A673 (cell line): ENCODE results near the gene PSME3IP1. TPM values are rescaled to one million over a fixed set of nuclear protein-coding genes. Genes with fewer than 3 reads are reported as not detected.

Experiments used
- BruUV-seq: library from RNA; stranded (reverse); fragments of 400-500 nt; replicated peaks from 2 replicates; lab custom pipeline; 2021; lab: Mats Ljungman, UMichigan
- CTCF ChIA-PET: fragments of 300-600 bp; sonication (Branson Sonifier 250); formaldehyde crosslinking; loops from one replicate; lab custom pipeline; 2022; ENCODE audit warnings: antibody characterized with exemption; lab: Charles Lee
- POLR2A ChIA-PET: fragments of 300-600 bp; sonication (Branson Sonifier 250); formaldehyde crosslinking; loops from one replicate; lab custom pipeline; 2022; ENCODE audit warnings: antibody characterized with exemption; ENCODE audit not compliant: low non-redundant PET; lab: Charles Lee
- DNase-seq: peaks from one replicate; pipeline ENCODE4 v3.0.0-alpha.2; 2015; ENCODE audit warnings: low spot score
- H3K27ac ChIP-seq: fragments of 200-600 bp; sonication (generic); 2 replicates; pipeline ENCODE4 v1.5.1; 2016; ENCODE audit warnings: mixed run types, low read depth, mild to moderate bottlenecking, mixed read lengths, antibody characterized with exemption, low read length; ENCODE audit not compliant: poor library complexity, severe bottlenecking
- H3K27me3 ChIP-seq: fragments of 200-600 bp; sonication (generic); replicated peaks from 2 replicates; pipeline ENCODE4 v1.6.1; 2017; ENCODE audit warnings: mixed run types, low read depth, mild to moderate bottlenecking, mixed read lengths, antibody characterized with exemption, low read length; ENCODE audit not compliant: insufficient read depth, poor library complexity
- H3K36me3 ChIP-seq: fragments of 200-600 bp; sonication (generic); 2 replicates; pipeline ENCODE4 v1.6.1; 2016; ENCODE audit warnings: mixed run types, mild to moderate bottlenecking, mixed read lengths, antibody characterized with exemption, low read length; ENCODE audit not compliant: insufficient read depth, poor library complexity, severe bottlenecking
- H3K4me1 ChIP-seq: fragments of 200-600 bp; sonication (generic); 2 replicates; pipeline ENCODE4 v1.6.1; 2017; ENCODE audit warnings: mixed run types, mild to moderate bottlenecking, mixed read lengths, antibody characterized with exemption, low read length; ENCODE audit not compliant: insufficient read depth, poor library complexity, severe bottlenecking
- H3K4me3 ChIP-seq: fragments of 200-600 bp; sonication (generic); 2 replicates; pipeline ENCODE4 v1.5.1; 2016; ENCODE audit warnings: low read depth, mixed run types, mild to moderate bottlenecking, mixed read lengths, low read length; ENCODE audit not compliant: poor library complexity, severe bottlenecking
- H3K9me3 ChIP-seq: fragments of 200-600 bp; sonication (generic); 2 replicates; pipeline ENCODE4 v1.6.1; 2016; ENCODE audit warnings: mixed run types, low read depth, mild to moderate bottlenecking, mixed read lengths, antibody characterized with exemption, low read length; ENCODE audit not compliant: poor library complexity, severe bottlenecking
- CTCF ChIP-seq: fragments of 300-800, 200-600 bp; sonication (generic); conservative IDR thresholded peaks from 2 replicates; pipeline ENCODE4 v1.5.1; 2017; ENCODE audit warnings: low read depth, mild to moderate bottlenecking, antibody characterized with exemption, low read length, moderate library complexity, mixed read lengths
- EZH2 ChIP-seq: fragments of 200-600 bp; sonication (generic); IDR thresholded peaks from 2 replicates; pipeline ENCODE4 v1.6.1; 2017; ENCODE audit warnings: borderline replicate concordance, low read depth, mild to moderate bottlenecking, mixed read lengths, antibody characterized with exemption, low read length; ENCODE audit not compliant: poor library complexity, severe bottlenecking
- intact Hi-C: fragments of 100-400 bp; cut with micrococcal nuclease; formaldehyde crosslinking; loops from one replicate; pipeline ENCODE4 v1.10.0; 2022; ENCODE audit not compliant: unreplicated experiment
- total RNA-seq: library from RNA; stranded (reverse); gene quantifications from 2 replicates; pipeline ENCODE4 v1.2.3, GENCODE V29; 2021

Gene PSME3IP1
- total RNA-seq, 1 experiment from 2014 or later, result 128 TPM

- H3K9me3 ChIP-seq, result no peaks in the 10 kb centered on the region
- BruUV-seq, result no TSS peak
- no peaks in the 10 kb centered on the region for H3K27me3 ChIP-seq
- no peak for TF ChIP-seq CTCF
- TF ChIP-seq EZH2, result no peak
- DNase-seq, result no peak
- intact Hi-C loops, result no loop called here
- CTCF ChIA-PET, result no interaction called here
- no peak overlapping the region for H3K27ac ChIP-seq
- H3K4me3 ChIP-seq, result no peak overlapping the region
- POLR2A ChIA-PET, result interaction anchor here (0.7 kb wide), 2 partner anchors 19 to 69 kb away, joined by 3 to 9 read pairs; no protein-coding TSS in a partner anchor
- H3K4me1 ChIP-seq, result no peaks in the 10 kb centered on the region
- no peaks in the 10 kb centered on the region for H3K36me3 ChIP-seq
These were observed 62.4 kb downstream of the PSME3IP1 start for GRCh38 chr16:57123216-57123973.

- CTCF ChIA-PET, result no interaction called here
These were observed 67.3 kb downstream of the PSME3IP1 start for GRCh38 chr16:57118461-57119084.

More at GRCh38 chr16:57118461-57119084, 67.3 kb downstream of the PSME3IP1 start:
- H3K27me3 ChIP-seq, result no peaks in the 10 kb centered on the region
- peaks cover 13% of the 10 kb centered on the region for H3K4me1 ChIP-seq
- no peaks in the 10 kb centered on the region for H3K9me3 ChIP-seq
- H3K27ac ChIP-seq, result no peak overlapping the region
- H3K36me3 ChIP-seq, result peaks cover under 1% of the 10 kb centered on the region
- H3K4me3 ChIP-seq, result no peak overlapping the region
- intact Hi-C loops, result no loop called here
- TF ChIP-seq EZH2, result no peak
- TF ChIP-seq CTCF, result no peak
- no peak for DNase-seq
- BruUV-seq, result no TSS peak
- POLR2A ChIA-PET, result no interaction called here
